ENCODE results near the gene CFAP20.

- no peak for TF ChIP-seq CTCF (IDR thresholded peaks at IDR 0.05; ENCODE audit: insufficient read depth, low read length, poor library complexity, severe bottlenecking)
- no peak for TF ChIP-seq EZH2phosphoT487 (conservative IDR thresholded peaks at IDR 0.05; ENCODE audit: low read length)
Measured at GRCh38 chr16:58120234-58120633, 8.9 kb downstream of the CFAP20 start.

Data from SU-DHL-6 (cell line).